DOHH2 (cell line): ENCODE results near the gene SRPX.

Experiments
- H3F3A ChIP-seq: fragments of 200-600 bp; sonication (generic), shearing (Covaris generic); 2 replicates; pipeline ENCODE4 v1.6.0; 2016; ENCODE audit warnings: antibody characterized with exemption, mild to moderate bottlenecking; ENCODE audit not compliant: control insufficient read depth, insufficient read depth
- H3K27ac ChIP-seq: fragments of 200-600 bp; sonication (generic); 2 replicates; pipeline ENCODE4 v1.5.1; 2014; ENCODE audit warnings: low read depth, mild to moderate bottlenecking, low read length, moderate library complexity
- H3K27me3 ChIP-seq: fragments of 200-600 bp; sonication (generic); 2 replicates; pipeline ENCODE4 v1.6.1; 2014; ENCODE audit warnings: mild to moderate bottlenecking, low read length, mixed read lengths; ENCODE audit not compliant: control insufficient read depth
- H3K36me3 ChIP-seq: fragments of 200-600 bp; sonication (generic); 2 replicates; pipeline ENCODE4 v1.6.1; 2014; ENCODE audit warnings: mild to moderate bottlenecking, low read length, moderate library complexity, mixed read lengths; ENCODE audit not compliant: control insufficient read depth
- H3K4me1 ChIP-seq: fragments of 200-600 bp; sonication (generic); 2 replicates; pipeline ENCODE4 v1.6.1; 2014; ENCODE audit warnings: mild to moderate bottlenecking, low read length, mixed read lengths; ENCODE audit not compliant: control insufficient read depth
- H3K4me2 ChIP-seq: fragments of 200-600 bp; sonication (generic); 2 replicates; pipeline ENCODE4 v1.6.0; 2014; ENCODE audit warnings: mild to moderate bottlenecking, low read length, moderate library complexity
- H3K4me3 ChIP-seq: fragments of 200-600 bp; sonication (generic); 2 replicates; pipeline ENCODE4 v1.5.1; 2014; ENCODE audit warnings: mild to moderate bottlenecking, low read length, mixed read lengths
- H3K79me2 ChIP-seq: fragments of 200-600 bp; sonication (generic); 2 replicates; pipeline ENCODE4 v1.6.1; 2014; ENCODE audit warnings: mild to moderate bottlenecking, low read length, mixed read lengths; ENCODE audit not compliant: control insufficient read depth
- H3K9me2 ChIP-seq: fragments of 200-600 bp; sonication (generic); replicated peaks from 2 replicates; pipeline ENCODE4 v1.6.1; 2014; ENCODE audit warnings: mild to moderate bottlenecking, low read length, mixed read lengths; ENCODE audit not compliant: control insufficient read depth
- H3K9me3 ChIP-seq: fragments of 200-600 bp; sonication (generic); 2 replicates; pipeline ENCODE4 v1.6.1; 2014; ENCODE audit warnings: antibody characterized with exemption, low read length, mixed read lengths; ENCODE audit not compliant: control insufficient read depth, insufficient read depth
- H4K20me1 ChIP-seq: fragments of 200-600 bp; sonication (generic); 2 replicates; pipeline ENCODE4 v1.6.0; 2014; ENCODE audit warnings: low read depth, mild to moderate bottlenecking, antibody characterized with exemption, low read length, moderate library complexity; ENCODE audit not compliant: control insufficient read depth, insufficient read depth
- CTCF ChIP-seq: fragments of 200-600 bp; sonication (generic); IDR thresholded peaks from one replicate; pipeline ENCODE4 v1.5.1; 2014; ENCODE audit warnings: antibody characterized with exemption, mild to moderate bottlenecking, low read depth, low read length; ENCODE audit not compliant: poor library complexity, severe bottlenecking
- EZH2phosphoT487 ChIP-seq: fragments of 200-600 bp; sonication (generic); IDR thresholded peaks from 2 replicates; pipeline ENCODE4 v1.6.1; 2017; ENCODE audit warnings: borderline replicate concordance, mild to moderate bottlenecking, antibody characterized with exemption, low read length, moderate library complexity, mixed read lengths

SRPX gene

DNA sequence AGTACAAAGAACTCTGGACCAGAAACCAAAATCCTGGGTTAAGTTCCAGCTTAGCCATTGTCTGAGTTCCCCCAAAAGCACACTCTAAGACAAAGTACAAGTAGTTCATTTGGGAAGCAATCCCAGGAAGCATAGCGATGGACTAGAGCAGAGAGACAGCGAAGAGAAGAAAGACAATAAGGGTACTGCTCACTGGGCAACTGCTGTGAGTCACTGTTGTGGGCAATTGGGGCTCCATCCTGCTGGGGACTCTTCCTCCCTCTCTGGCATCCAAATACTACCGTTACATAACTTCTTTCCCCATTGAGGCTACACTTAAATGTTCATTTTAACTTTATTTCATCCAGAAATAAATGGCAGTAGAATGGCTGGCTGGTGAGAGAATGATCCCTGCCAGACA, 14.1 kb downstream of the SRPX start:
- Histone ChIP-seq H3K4me1 (peaks cover 21% of the 10 kb centered on the region), H3K4me3 (no peak overlapping the region), H3F3A (no peaks in the 10 kb centered on the region), H3K9me2 (no peaks in the 10 kb centered on the region), H3K4me2 (no peak overlapping the region), H4K20me1 (no peaks in the 10 kb centered on the region), H3K27ac (no peak overlapping the region), H3K9me3 (no peaks in the 10 kb centered on the region), H3K27me3 (no peaks in the 10 kb centered on the region), H3K79me2 (no peaks in the 10 kb centered on the region), H3K36me3 (peaks cover 4% of the 10 kb centered on the region; the same call in 1 of the 2 replicates)
- TF ChIP-seq CTCF (no peak), EZH2phosphoT487 (no peak)

GRCh38 chrX:38206036-38206435, 14.6 kb downstream of the SRPX start:
- no peaks in the 10 kb centered on the region for H4K20me1 ChIP-seq
- no peak overlapping the region for H3K4me3 ChIP-seq
- no peaks in the 10 kb centered on the region for H3K9me3 ChIP-seq
- no peaks in the 10 kb centered on the region for H3K27me3 ChIP-seq
- H3K4me1 ChIP-seq: peaks cover 21% of the 10 kb centered on the region
- H3K36me3 ChIP-seq: peaks cover 4% of the 10 kb centered on the region; the same call in 1 of the 2 replicates
- no peaks in the 10 kb centered on the region for H3K9me2 ChIP-seq
- no peak for TF ChIP-seq EZH2phosphoT487
- TF ChIP-seq CTCF: no peak
- H3K4me2 ChIP-seq: no peak overlapping the region
- H3F3A ChIP-seq: no peaks in the 10 kb centered on the region
- H3K27ac ChIP-seq: peak overlapping the region; percentile 88; the same call in 1 of the 2 replicates
- H3K79me2 ChIP-seq: no peaks in the 10 kb centered on the region

DNA sequence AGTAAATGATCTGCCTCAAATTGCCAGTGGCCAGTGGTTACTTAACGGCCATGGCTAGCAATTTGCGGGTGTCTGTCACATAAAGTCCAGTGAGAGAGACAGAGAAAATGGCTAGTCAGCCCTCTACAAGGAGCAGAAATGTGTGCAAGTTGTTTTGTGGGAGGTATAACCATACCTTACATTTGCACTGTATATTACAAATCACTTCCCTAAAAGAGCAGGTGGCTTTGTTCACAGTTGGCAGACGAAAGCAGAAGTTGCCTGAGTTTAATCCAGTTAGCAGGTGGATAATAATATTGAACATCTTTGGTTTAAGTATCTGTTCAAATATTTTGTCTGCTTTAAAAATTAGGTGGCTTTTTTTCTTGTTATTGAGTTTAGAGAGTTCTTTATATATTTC, 15.6 kb downstream of the SRPX start:
- Histone ChIP-seq H4K20me1 (no peaks in the 10 kb centered on the region), H3K4me3 (peak overlapping the region; percentile 42), H3K27me3 (no peaks in the 10 kb centered on the region), H3K36me3 (peaks cover 4% of the 10 kb centered on the region; the same call in 1 of the 2 replicates), H3F3A (no peaks in the 10 kb centered on the region), H3K9me2 (no peaks in the 10 kb centered on the region), H3K4me1 (peaks cover 21% of the 10 kb centered on the region), H3K4me2 (peak overlapping the region; percentile 70), H3K27ac (peak overlapping the region; percentile 88), H3K79me2 (no peaks in the 10 kb centered on the region), H3K9me3 (no peaks in the 10 kb centered on the region)
- TF ChIP-seq EZH2phosphoT487 (no peak), CTCF (no peak)
